Stomach smooth muscle (tissue), 2 donors: ENCODE measurements around the gene ALG10.
A peak's percentile ranks its signal among the peaks of the same experiment; 100 is the strongest.
"Not testable (repeated sequence)": the region's sequence is repeated elsewhere in the genome, so short reads cannot be mapped to it uniquely, and the experiment has no call there.

Source experiments
- H3K27ac ChIP-seq: one replicate; pipeline ENCODE4 v1.7.0; 2013; ENCODE audit warnings: mild to moderate bottlenecking, low read length, inconsistent platforms
- H3K27me3 ChIP-seq, 2 donors: one replicate each; pipeline ENCODE4 v1.7.0; 2013; ENCODE audit warnings: low read length in 2 of 2; ENCODE audit not compliant: insufficient read depth in 2 of 2, control insufficient read depth in 1 of 2
- H3K36me3 ChIP-seq, 2 donors: one replicate each; pipeline ENCODE4 v1.7.0; 2013; ENCODE audit warnings: low read length in 2 of 2; ENCODE audit not compliant: control insufficient read depth in 2 of 2, insufficient read depth in 2 of 2
- H3K4me1 ChIP-seq: one replicate; pipeline ENCODE4 v1.7.0; 2013; ENCODE audit warnings: low read length; ENCODE audit not compliant: control insufficient read depth, insufficient read depth
- H3K4me3 ChIP-seq, 2 donors: one replicate each; pipeline ENCODE4 v1.7.0; 2013; ENCODE audit warnings: low read length in 2 of 2
- H3K9ac ChIP-seq, 2 donors: one replicate each; pipeline ENCODE4 v1.7.0; 2013; ENCODE audit warnings: low read length in 2 of 2, mild to moderate bottlenecking in 1 of 2
- H3K9me3 ChIP-seq, 2 donors: one replicate each; pipeline ENCODE4 v1.7.0; 2013; ENCODE audit warnings: low read length in 2 of 2; ENCODE audit not compliant: control insufficient read depth in 2 of 2
- donor health status: healthy.
- donor health status: Pancreatic carcinoma.

The ALG10 gene

DNA sequence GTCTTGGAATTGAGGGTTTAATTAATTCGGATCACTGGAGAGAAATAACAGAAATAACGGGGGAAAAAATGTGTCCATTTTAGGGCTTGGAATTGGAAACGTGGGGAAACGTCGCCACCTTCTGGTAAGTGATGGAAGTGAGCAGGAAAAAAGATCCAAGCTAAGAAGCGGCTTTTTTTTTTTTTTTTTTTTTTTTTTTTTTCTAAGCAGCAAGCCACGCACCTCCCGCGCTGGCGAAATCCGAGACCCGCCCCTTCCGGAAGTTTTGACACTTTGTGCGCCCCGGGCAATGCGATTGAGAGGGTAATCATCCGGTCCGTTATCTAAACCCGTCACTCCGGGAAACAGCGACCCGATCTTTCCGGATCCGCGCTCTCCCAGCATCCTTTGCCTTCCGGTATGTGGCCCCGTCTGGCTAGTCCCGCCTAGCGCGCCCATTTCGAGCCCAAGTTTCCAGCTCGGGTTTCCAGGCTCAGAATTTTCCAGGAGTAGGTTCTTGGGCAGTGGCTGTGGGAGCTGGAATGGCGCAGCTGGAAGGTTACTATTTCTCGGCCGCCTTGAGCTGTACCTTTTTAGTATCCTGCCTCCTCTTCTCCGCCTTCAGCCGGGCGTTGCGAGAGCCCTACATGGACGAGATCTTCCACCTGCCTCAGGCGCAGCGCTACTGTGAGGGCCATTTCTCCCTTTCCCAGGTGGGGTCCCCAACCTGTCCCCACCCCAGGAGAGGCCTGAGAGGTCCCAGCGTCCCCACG, at the start of gene ALG10:
ALG10 (plus strand) TSS at position 418 of the 752 bp plus-strand sequence; CDS start at position 522, 104 bp downstream.
- Histone ChIP-seq H3K36me3 (peaks cover 0 to 2% of the 10 kb centered on the region in 2 donors), H3K27me3 (no peaks in the 10 kb centered on the region), H3K27ac (peak within 1 kb of the TSS; percentile 81), H3K9ac (peak within 1 kb of the TSS; percentile 91 to 93), H3K4me3 (peak within 1 kb of the TSS; percentile 90 to 91), H3K9me3 (no peaks in the 10 kb centered on the region), H3K4me1 (peaks cover 8% of the 10 kb centered on the region)

- H3K36me3 ChIP-seq, H3K9me3 ChIP-seq, H3K4me1 ChIP-seq, H3K27ac ChIP-seq, H3K4me3 ChIP-seq, H3K9ac ChIP-seq, H3K27me3 ChIP-seq: not testable (repeated sequence)
These were observed 49.4 kb upstream of the ALG10 start for GRCh38 chr12:33972884-33973283.

DNA sequence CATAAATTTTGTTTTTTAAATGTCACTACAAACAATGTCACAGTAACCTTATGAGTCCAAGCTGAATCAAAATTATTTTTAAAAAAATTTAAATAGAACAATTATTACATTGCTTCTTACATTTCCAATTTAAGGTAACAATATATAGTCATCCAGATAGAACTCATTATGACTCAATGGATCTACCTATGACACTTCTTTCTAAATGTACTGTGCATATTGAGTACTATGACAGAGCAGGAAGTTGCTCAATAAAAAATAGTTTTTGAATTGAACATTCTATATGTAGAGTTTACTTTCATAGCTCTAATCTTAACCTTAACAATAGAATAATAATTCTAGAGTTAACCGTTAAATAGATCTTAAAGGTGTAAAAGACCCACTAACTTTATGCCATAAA, 44.4 kb upstream of the ALG10 start:
- H3K9me3 ChIP-seq: no peaks in the 10 kb centered on the region
- H3K4me3 ChIP-seq: no peak overlapping the region
- no peak overlapping the region for H3K27ac ChIP-seq
- H3K27me3 ChIP-seq: no peaks in the 10 kb centered on the region
- no peaks in the 10 kb centered on the region for H3K36me3 ChIP-seq
- no peaks in the 10 kb centered on the region for H3K4me1 ChIP-seq
- no peak overlapping the region for H3K9ac ChIP-seq

GRCh38 chr12:33988197-33988805, 34.0 kb upstream of the ALG10 start:
- H3K27ac ChIP-seq: no peak overlapping the region
- no peak overlapping the region for H3K9ac ChIP-seq
- no peak overlapping the region for H3K4me3 ChIP-seq
- no peaks in the 10 kb centered on the region for H3K9me3 ChIP-seq
- H3K27me3 ChIP-seq: no peaks in the 10 kb centered on the region
- H3K36me3 ChIP-seq: no peaks in the 10 kb centered on the region
- H3K4me1 ChIP-seq: no peaks in the 10 kb centered on the region

GRCh38 chr12:33988913-33989312, 33.4 kb upstream of the ALG10 start:
- H3K4me1 ChIP-seq: no peaks in the 10 kb centered on the region
- no peaks in the 10 kb centered on the region for H3K36me3 ChIP-seq
- H3K4me3 ChIP-seq: no peak overlapping the region
- H3K9ac ChIP-seq: no peak overlapping the region
- H3K27ac ChIP-seq: no peak overlapping the region
- no peaks in the 10 kb centered on the region for H3K27me3 ChIP-seq
- no peaks in the 10 kb centered on the region for H3K9me3 ChIP-seq

- H3K9ac ChIP-seq: no peak overlapping the region
- no peaks in the 10 kb centered on the region for H3K4me1 ChIP-seq
- no peak overlapping the region for H3K27ac ChIP-seq
- no peaks in the 10 kb centered on the region for H3K9me3 ChIP-seq
- no peaks in the 10 kb centered on the region for H3K27me3 ChIP-seq
- H3K4me3 ChIP-seq: no peak overlapping the region
- H3K36me3 ChIP-seq: no peaks in the 10 kb centered on the region
These were observed 27.2 kb upstream of the ALG10 start for GRCh38 chr12:33994857-33995808.

DNA sequence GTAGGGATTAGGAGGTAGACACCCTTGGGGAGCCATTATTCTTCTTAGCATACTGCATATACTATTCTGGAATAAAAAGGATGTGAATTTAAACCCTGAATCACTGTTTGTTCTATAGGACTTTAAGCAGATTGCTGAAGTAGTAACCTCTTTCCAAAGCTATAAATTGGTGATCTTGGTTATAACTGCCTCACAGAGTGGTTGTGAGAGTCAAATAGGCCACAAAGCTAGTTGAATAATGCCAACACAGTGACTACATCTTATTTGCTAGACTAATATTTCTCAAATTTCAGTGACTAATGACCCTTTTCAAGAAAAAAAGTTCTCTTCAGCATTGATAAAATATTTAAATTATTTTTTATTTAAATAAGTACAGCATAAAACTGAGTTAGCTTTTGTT, 13.5 kb upstream of the ALG10 start:
- H3K9ac ChIP-seq, H3K36me3 ChIP-seq, H3K4me3 ChIP-seq, H3K27me3 ChIP-seq, H3K27ac ChIP-seq, H3K9me3 ChIP-seq, H3K4me1 ChIP-seq: not testable (repeated sequence)

- H3K27ac ChIP-seq: no peak overlapping the region
- H3K4me1 ChIP-seq: no peaks in the 10 kb centered on the region
- H3K4me3 ChIP-seq: no peak overlapping the region
- no peak overlapping the region for H3K9ac ChIP-seq
- H3K36me3 ChIP-seq: no peaks in the 10 kb centered on the region
- no peaks in the 10 kb centered on the region for H3K27me3 ChIP-seq
- H3K9me3 ChIP-seq: no peaks in the 10 kb centered on the region
These were observed 5.9 kb upstream of the ALG10 start for GRCh38 chr12:34016361-34016760.

DNA sequence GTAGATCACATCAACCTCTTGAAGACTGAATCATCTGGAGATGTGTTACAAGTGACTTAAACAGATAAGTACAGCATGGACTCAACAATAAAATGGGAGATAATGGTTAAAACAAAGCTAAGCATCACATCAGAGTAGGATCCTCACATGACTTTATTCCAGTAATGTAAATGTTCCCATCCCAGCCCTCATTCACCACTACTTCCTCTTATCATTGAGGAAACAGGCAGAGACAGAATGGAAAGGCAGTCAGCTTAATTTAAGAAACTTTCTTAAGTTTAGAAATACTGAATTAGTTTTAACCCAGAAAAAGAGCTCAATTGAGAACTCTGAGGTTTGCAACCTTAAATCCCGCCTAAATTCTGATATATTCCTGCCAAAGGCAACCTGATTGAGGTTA, 1.2 kb upstream of the ALG10 start:
- Histone ChIP-seq H3K9me3 (no peaks in the 10 kb centered on the region), H3K4me3 (peak overlapping the region in 1 of 2 donors; percentile 71), H3K27me3 (no peaks in the 10 kb centered on the region), H3K36me3 (peaks cover 0 to 2% of the 10 kb centered on the region in 2 donors), H3K9ac (peak overlapping the region in 1 of 2 donors; percentile 91), H3K4me1 (peaks cover 8% of the 10 kb centered on the region), H3K27ac (peak overlapping the region; percentile 81)

- not testable (repeated sequence) for H3K27me3 ChIP-seq, H3K4me1 ChIP-seq, H3K4me3 ChIP-seq, H3K9me3 ChIP-seq, H3K27ac ChIP-seq, H3K36me3 ChIP-seq, H3K9ac ChIP-seq
These were observed 5.4 kb downstream of the ALG10 start for GRCh38 chr12:34027661-34028060.
